ENCODE data around the gene CLEC16A.

CLEC16A gene

GRCh38 chr16:10967986-10968385 is 23.6 kb downstream of the CLEC16A start:
- Histone ChIP-seq H3K36me3 (ENCODE audit: control insufficient read depth, low read length) (peaks cover 76% of the 10 kb centered on the region), H3K9me3 (ENCODE audit: control insufficient read depth, insufficient read depth, low read length) (no peaks in the 10 kb centered on the region), H3F3A (ENCODE audit: control insufficient read depth, insufficient read depth) (no peaks in the 10 kb centered on the region), H3K79me2 (ENCODE audit: control insufficient read depth, low read length) (peaks cover 3% of the 10 kb centered on the region), H3K4me1 (ENCODE audit: control insufficient read depth, low read length) (peaks cover 18% of the 10 kb centered on the region), H3K27ac (ENCODE audit: low read depth, low read length) (no peak overlapping the region), H4K20me1 (ENCODE audit: control insufficient read depth, insufficient read depth, low read depth, low read length) (peaks cover 10% of the 10 kb centered on the region), H3K4me3 (ENCODE audit: low read length) (no peak overlapping the region), H3K27me3 (ENCODE audit: control insufficient read depth, low read length) (no peaks in the 10 kb centered on the region), H3K4me2 (ENCODE audit: low read length) (no peak overlapping the region), H3K9me2 (replicated peaks; ENCODE audit: control insufficient read depth, low read length) (no peaks in the 10 kb centered on the region)
- TF ChIP-seq EZH2phosphoT487 (IDR thresholded peaks at IDR 0.05; ENCODE audit: borderline replicate concordance, low read length), result no peak
- TF ChIP-seq CTCF (IDR thresholded peaks at IDR 0.05; ENCODE audit: low read depth, low read length, poor library complexity, severe bottlenecking), result no peak

GRCh38 chr16:10968498-10968897 is 24.1 kb downstream of the CLEC16A start:
- Histone ChIP-seq H3K79me2 (ENCODE audit: control insufficient read depth, low read length) (peaks cover 3% of the 10 kb centered on the region), H3K4me3 (ENCODE audit: low read length) (no peak overlapping the region), H3K4me1 (ENCODE audit: control insufficient read depth, low read length) (peaks cover 18% of the 10 kb centered on the region), H3K9me2 (replicated peaks; ENCODE audit: control insufficient read depth, low read length) (no peaks in the 10 kb centered on the region), H3K27me3 (ENCODE audit: control insufficient read depth, low read length) (no peaks in the 10 kb centered on the region), H4K20me1 (ENCODE audit: control insufficient read depth, insufficient read depth, low read depth, low read length) (peaks cover 10% of the 10 kb centered on the region), H3K27ac (ENCODE audit: low read depth, low read length) (no peak overlapping the region), H3K36me3 (ENCODE audit: control insufficient read depth, low read length) (peaks cover 76% of the 10 kb centered on the region), H3K9me3 (ENCODE audit: control insufficient read depth, insufficient read depth, low read length) (no peaks in the 10 kb centered on the region), H3K4me2 (ENCODE audit: low read length) (no peak overlapping the region), H3F3A (ENCODE audit: control insufficient read depth, insufficient read depth) (no peaks in the 10 kb centered on the region)
- no peak for TF ChIP-seq EZH2phosphoT487 (IDR thresholded peaks at IDR 0.05; ENCODE audit: borderline replicate concordance, low read length)
- no peak for TF ChIP-seq CTCF (IDR thresholded peaks at IDR 0.05; ENCODE audit: low read depth, low read length, poor library complexity, severe bottlenecking)

GRCh38 chr16:10969615-10970014 is 25.3 kb downstream of the CLEC16A start:
- H3K4me1 ChIP-seq (ENCODE audit: control insufficient read depth, low read length), result peaks cover 13% of the 10 kb centered on the region
- H3F3A ChIP-seq (ENCODE audit: control insufficient read depth, insufficient read depth), result no peaks in the 10 kb centered on the region
- no peaks in the 10 kb centered on the region for H3K27me3 ChIP-seq (ENCODE audit: control insufficient read depth, low read length)
- H3K36me3 ChIP-seq (ENCODE audit: control insufficient read depth, low read length), result peaks cover 75% of the 10 kb centered on the region
- H3K9me2 ChIP-seq (replicated peaks; ENCODE audit: control insufficient read depth, low read length), result no peaks in the 10 kb centered on the region
- no peak overlapping the region for H3K4me3 ChIP-seq (ENCODE audit: low read length)
- H4K20me1 ChIP-seq (ENCODE audit: control insufficient read depth, insufficient read depth, low read depth, low read length), result peaks cover 7% of the 10 kb centered on the region
- H3K9me3 ChIP-seq (ENCODE audit: control insufficient read depth, insufficient read depth, low read length), result no peaks in the 10 kb centered on the region
- no peak overlapping the region for H3K4me2 ChIP-seq (ENCODE audit: low read length)
- no peak overlapping the region for H3K27ac ChIP-seq (ENCODE audit: low read depth, low read length)
- no peaks in the 10 kb centered on the region for H3K79me2 ChIP-seq (ENCODE audit: control insufficient read depth, low read length)
- TF ChIP-seq CTCF (IDR thresholded peaks at IDR 0.05; ENCODE audit: low read depth, low read length, poor library complexity, severe bottlenecking), result no peak
- TF ChIP-seq EZH2phosphoT487 (IDR thresholded peaks at IDR 0.05; ENCODE audit: borderline replicate concordance, low read length), result no peak

- Histone ChIP-seq H4K20me1 (ENCODE audit: control insufficient read depth, insufficient read depth, low read depth, low read length) (peaks cover 4% of the 10 kb centered on the region), H3F3A (ENCODE audit: control insufficient read depth, insufficient read depth) (no peaks in the 10 kb centered on the region), H3K9me2 (replicated peaks; ENCODE audit: control insufficient read depth, low read length) (no peaks in the 10 kb centered on the region), H3K79me2 (ENCODE audit: control insufficient read depth, low read length) (no peaks in the 10 kb centered on the region), H3K4me1 (ENCODE audit: control insufficient read depth, low read length) (peaks cover 11% of the 10 kb centered on the region), H3K27me3 (ENCODE audit: control insufficient read depth, low read length) (no peaks in the 10 kb centered on the region), H3K36me3 (ENCODE audit: control insufficient read depth, low read length) (peaks cover 73% of the 10 kb centered on the region), H3K27ac (ENCODE audit: low read depth, low read length) (no peak overlapping the region), H3K4me3 (ENCODE audit: low read length) (no peak overlapping the region), H3K9me3 (ENCODE audit: control insufficient read depth, insufficient read depth, low read length) (no peaks in the 10 kb centered on the region), H3K4me2 (ENCODE audit: low read length) (no peak overlapping the region)
- TF ChIP-seq CTCF (IDR thresholded peaks at IDR 0.05; ENCODE audit: low read depth, low read length, poor library complexity, severe bottlenecking) (no peak), EZH2phosphoT487 (IDR thresholded peaks at IDR 0.05; ENCODE audit: borderline replicate concordance, low read length) (no peak)
Measured at GRCh38 chr16:10970065-10970464, 25.7 kb downstream of the CLEC16A start.
